ENCODE results near the gene LRRC17.

Gene LRRC17

GRCh38 chr7:102897211-102897631 is 15.6 kb upstream of the LRRC17 start:
- Histone ChIP-seq H3K9me3 (ENCODE audit: control insufficient read depth, insufficient read depth, low read depth, low read length) (no peaks in the 10 kb centered on the region), H3K4me3 (ENCODE audit: low read depth, low read length) (no peak overlapping the region), H3K27ac (ENCODE audit: extremely low read depth, low read depth, low read length) (no peak overlapping the region), H3K36me3 (ENCODE audit: control insufficient read depth in 2 of 2, insufficient read depth in 1 of 2, low read length in 2 of 2) (no peaks in the 10 kb centered on the region), H3K4me1 (ENCODE audit: control insufficient read depth, insufficient read depth, low read length) (peaks cover 8% of the 10 kb centered on the region)
- CTCF ChIA-PET: no interaction called here
- POLR2A ChIA-PET: no interaction called here
- TF ChIP-seq ZNF645 (tag by site-specific recombination; IDR thresholded peaks at IDR 0.05) (no peak), ZBTB7A (tag by site-specific recombination; IDR thresholded peaks at IDR 0.05; ENCODE audit: low read depth) (no peak), ZBTB21 (tag by site-specific recombination; IDR thresholded peaks at IDR 0.05) (no peak), KLF8 (tag by site-specific recombination; IDR thresholded peaks at IDR 0.05) (0 out of 2 replicates have a peak, but pooled peaks have one; percentile 19), ZNF692 (tag by site-specific recombination; IDR thresholded peaks at IDR 0.05) (peak; percentile 89), ZNF580 (tag by site-specific recombination; IDR thresholded peaks at IDR 0.05) (no peak), ZBTB20 (tag by site-specific recombination; IDR thresholded peaks at IDR 0.05) (peak; percentile 54; the same call in 1 of the 2 replicates), ZNF670 (tag by site-specific recombination; IDR thresholded peaks at IDR 0.05; ENCODE audit: low read depth) (no peak), ZFP69B (tag by site-specific recombination; IDR thresholded peaks at IDR 0.05) (peak; percentile 86), ZNF521 (tag by site-specific recombination; IDR thresholded peaks at IDR 0.05) (no peak), PRDM6 (tag by site-specific recombination; IDR thresholded peaks at IDR 0.05) (peak; percentile 62; the same call in 1 of the 2 replicates), ZNF311 (tag by site-specific recombination; IDR thresholded peaks at IDR 0.05; ENCODE audit: borderline replicate concordance) (no peak), WT1 (tag by site-specific recombination; IDR thresholded peaks at IDR 0.05) (peak; percentile 77), ZNF202 (tag by site-specific recombination; IDR thresholded peaks at IDR 0.05; ENCODE audit: borderline replicate concordance) (no peak), ZNF473 (tag by site-specific recombination; IDR thresholded peaks at IDR 0.05) (no peak), ZNF555 (tag by site-specific recombination; conservative IDR thresholded peaks at IDR 0.05) (no peak), ZBTB48 (tag by site-specific recombination; IDR thresholded peaks at IDR 0.05) (peak; percentile 57), ZSCAN23 (tag by site-specific recombination; IDR thresholded peaks at IDR 0.05) (no peak), GLIS1 (tag by site-specific recombination; IDR thresholded peaks at IDR 0.05) (no peak)

- Histone ChIP-seq H3K27ac (ENCODE audit: extremely low read depth, low read depth, low read length) (no peak overlapping the region), H3K36me3 (ENCODE audit: control insufficient read depth in 2 of 2, insufficient read depth in 1 of 2, low read length in 2 of 2) (no peaks in the 10 kb centered on the region), H3K4me3 (ENCODE audit: low read depth, low read length) (no peak overlapping the region), H3K9me3 (ENCODE audit: control insufficient read depth, insufficient read depth, low read depth, low read length) (no peaks in the 10 kb centered on the region), H3K4me1 (ENCODE audit: control insufficient read depth, insufficient read depth, low read length) (peaks cover 8% of the 10 kb centered on the region)
- ChIA-PET CTCF (no interaction called here), POLR2A (no interaction called here)
- TF ChIP-seq ZNF121 (tag by site-specific recombination; IDR thresholded peaks at IDR 0.05) (no peak), WT1 (tag by site-specific recombination; IDR thresholded peaks at IDR 0.05) (peak; percentile 97)
Measured at GRCh38 chr7:102897856-102898531, 14.8 kb upstream of the LRRC17 start.

Data from HEK293 (cell line).